GM12801 (cell line): ENCODE data around the gene ZNF148.

ENCODE experiments used
- CTCF ChIP-seq: IDR thresholded peaks from one replicate; pipeline ENCODE4 v1.5.1; 2011; ENCODE audit warnings: control low read depth; ENCODE audit not compliant: insufficient read length; ENCODE audit errors: extremely low read depth

Gene ZNF148

GRCh38 chr3:125278155-125278554, 97.0 kb downstream of the ZNF148 start:
- TF ChIP-seq CTCF = no peak

DNA sequence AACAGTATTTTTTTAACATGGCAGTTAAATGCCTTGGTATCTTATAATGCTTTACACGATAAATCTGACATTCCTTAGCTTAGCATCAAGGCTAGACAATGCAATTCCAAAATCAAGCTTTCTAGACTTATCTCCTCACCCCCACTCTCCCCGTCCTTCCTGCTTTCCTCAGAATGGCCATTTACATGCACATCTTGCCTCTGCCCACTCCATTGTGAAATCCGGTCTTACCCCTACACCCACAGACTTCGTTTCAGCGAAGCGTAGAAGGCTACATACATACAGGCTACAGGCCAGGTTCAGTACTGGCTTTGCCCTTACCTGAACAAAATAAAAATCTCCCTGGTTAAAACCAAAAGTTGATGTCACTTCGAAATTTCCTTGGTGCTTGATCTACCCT, 104.0 kb downstream of the ZNF148 start:
- no peak for TF ChIP-seq CTCF

DNA sequence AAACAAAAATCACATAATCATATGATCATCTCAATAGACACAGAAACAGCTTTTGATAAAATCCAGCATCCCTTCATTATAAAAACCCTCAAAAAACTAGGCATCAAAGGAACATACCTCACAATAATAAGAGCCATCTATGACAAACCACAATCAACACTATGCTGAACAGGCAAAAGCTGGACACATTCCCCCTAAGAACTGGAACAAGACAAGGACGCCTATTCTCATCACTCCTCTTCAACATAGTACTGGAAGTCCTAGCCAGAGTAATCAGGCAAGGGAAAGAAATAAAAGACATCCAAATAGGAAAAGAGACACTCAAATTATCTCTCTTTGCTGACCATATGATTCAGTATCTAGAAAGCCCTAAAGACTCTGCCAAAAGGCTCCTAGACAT, 107.7 kb downstream of the ZNF148 start:
- no peak for TF ChIP-seq CTCF

GRCh38 chr3:125266971-125267370, 108.2 kb downstream of the ZNF148 start:
- no peak for TF ChIP-seq CTCF

GRCh38 chr3:125262161-125262560, 113.0 kb downstream of the ZNF148 start:
- no peak for TF ChIP-seq CTCF

- no peak for TF ChIP-seq CTCF
These were observed 114.1 kb downstream of the ZNF148 start for GRCh38 chr3:125261031-125261430.

GRCh38 chr3:125260158-125260557, 115.0 kb downstream of the ZNF148 start:
- TF ChIP-seq CTCF = no peak

DNA sequence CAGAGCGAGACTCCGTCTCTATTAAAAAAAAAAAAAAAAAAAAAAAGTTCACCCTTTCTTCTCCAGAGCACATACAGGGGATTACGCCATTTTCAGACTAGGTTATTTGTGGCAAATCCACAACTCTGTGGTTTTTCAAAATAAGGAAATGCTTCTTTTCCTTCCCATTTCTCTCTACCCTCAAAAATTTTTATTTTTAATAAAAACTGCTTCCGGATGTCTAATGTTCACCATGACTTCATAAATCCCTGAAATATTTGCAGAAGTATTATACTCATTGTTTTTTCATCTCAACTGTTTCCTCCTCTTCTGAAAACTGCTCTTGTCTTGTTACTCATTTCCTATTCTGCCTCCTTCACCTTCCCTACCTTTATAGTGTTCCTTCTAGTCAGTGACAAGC, 117.6 kb downstream of the ZNF148 start:
- no peak for TF ChIP-seq CTCF
